ENCODE data around the gene C1orf198. TPM values are rescaled to one million over a fixed set of nuclear protein-coding genes. Genes with fewer than 3 reads are reported as not detected.

C1orf198 gene
- total and polyA plus RNA-seq, 2 of the 8 experiments (the other 6 are each of a cell fraction or from before 2014, with no cell fraction given), result 30.6 to 45.0 TPM

GRCh38 chr1:230827801-230828200 lies 40.5 kb downstream of the C1orf198 start:
- ChIA-PET POLR2A (ENCODE audit: partially characterized antibody) (no interaction called here), CTCF (ENCODE audit: partially characterized antibody) (interaction anchor here (1.1 to 2.2 kb wide), 4 partner anchors 26 to 382 kb away, joined by 3 to 6 read pairs (median 4); no protein-coding TSS in a partner anchor)
- H3K4me3 ChIP-seq (ENCODE audit: extremely low read depth in 1 of 4, insufficient read depth in 2 of 4, low read depth in 3 of 4, low read length in 4 of 4), result no peak overlapping the region
- H3K4me2 ChIP-seq (ENCODE audit: insufficient read depth in 1 of 2, low read depth in 2 of 2, low read length in 2 of 2), result no peak overlapping the region
- H3K4me1 ChIP-seq (replicated peaks in 1 of 4; ENCODE audit: control insufficient read depth in 3 of 4, insufficient read depth in 4 of 4, low read length in 3 of 4), result no peaks in the 10 kb centered on the region
- H3K56ac ChIP-seq (replicated peaks; ENCODE audit: insufficient read length, low read depth, low read length), result no peak overlapping the region
- no peak overlapping the region for H3K18ac ChIP-seq (ENCODE audit: extremely low read depth, low read length)
- no peaks in the 10 kb centered on the region for H3K23me2 ChIP-seq (ENCODE audit: low read depth, low read length)
- H3K4ac ChIP-seq (replicated peaks; ENCODE audit: insufficient read length, low read depth, low read length), result no peak overlapping the region
- no peak overlapping the region for H4K91ac ChIP-seq (replicated peaks; ENCODE audit: insufficient read length, low read length)
- H4K5ac ChIP-seq (ENCODE audit: insufficient read length, low read depth, low read length), result no peak overlapping the region
- H4K8ac ChIP-seq (ENCODE audit: extremely low read depth, insufficient read depth, low read length), result no peak overlapping the region
- no peaks in the 10 kb centered on the region for H3K79me2 ChIP-seq (ENCODE audit: control insufficient read depth in 1 of 2, insufficient read depth in 2 of 2, low read length in 2 of 2)
- no peaks in the 10 kb centered on the region for H3K79me1 ChIP-seq (ENCODE audit: low read depth, low read length)
- 94% methylated on average over 5 of the region's 5 CpGs; no CpG with 5 or more reads in 1 of the 2 experiments for WGBS, 2 experiments (ENCODE audit: extremely low coverage in 1 of 2, insufficient coverage in 1 of 2, insufficient read length in 1 of 2, insufficient replicate concordance in 2 of 2, low coverage in 1 of 2, low lambda C conversion rate in 2 of 2, missing lambda C conversion rate in 1 of 2)
- no peak overlapping the region for H3K14ac ChIP-seq (ENCODE audit: insufficient read length)
- H2BK5ac ChIP-seq (ENCODE audit: low read depth, low read length), result no peak overlapping the region
- H3K23ac ChIP-seq (ENCODE audit: insufficient read length), result no peak overlapping the region
- H3K27ac ChIP-seq (ENCODE audit: low read depth, low read length), result no peak overlapping the region
- no peak overlapping the region for H2BK120ac ChIP-seq (replicated peaks; ENCODE audit: low read depth, low read length)
- H2BK12ac ChIP-seq (ENCODE audit: low read depth, low read length), result no peak overlapping the region
- FAIRE-seq, result no peak
- no peaks in the 10 kb centered on the region for H3K27me3 ChIP-seq (replicated peaks in 1 of 4; ENCODE audit: control insufficient read depth in 3 of 4, extremely low read depth in 1 of 4, insufficient read depth in 3 of 4, low read length in 3 of 4)
- no peak overlapping the region for H3K9ac ChIP-seq (replicated peaks in 1 of 4; ENCODE audit: extremely low read depth in 1 of 4, low read depth in 3 of 4, low read length in 3 of 4)
- H2BK15ac ChIP-seq (ENCODE audit: low read length), result no peak overlapping the region
- no peaks in the 10 kb centered on the region for H4K20me1 ChIP-seq (replicated peaks in 1 of 2; ENCODE audit: control insufficient read depth in 1 of 2, insufficient read depth in 2 of 2, low read length in 2 of 2)
- H2AFZ ChIP-seq (ENCODE audit: low read length), result no peak overlapping the region
- H2AK5ac ChIP-seq (ENCODE audit: low read depth, low read length), result no peak overlapping the region
- DNase-seq (ENCODE audit: low read depth in 1 of 2, low spot score in 2 of 2), result peak in 1 of 2 experiments; percentile 11
- H2BK20ac ChIP-seq (ENCODE audit: low read length), result no peak overlapping the region
- no peaks in the 10 kb centered on the region for H3K9me3 ChIP-seq (ENCODE audit: insufficient read depth in 2 of 2, low read depth in 1 of 2, low read length in 1 of 2)
- no peaks in the 10 kb centered on the region for H3K36me3 ChIP-seq (ENCODE audit: control insufficient read depth in 2 of 4, insufficient read depth in 4 of 4, low read length in 3 of 4)
- TF ChIP-seq HDAC6 (IDR thresholded peaks at IDR 0.05; ENCODE audit: low read depth, low read length), result no peak
- TF ChIP-seq EGR1 (IDR thresholded peaks at IDR 0.05; ENCODE audit: borderline replicate concordance, low read depth, low read length), result no peak
- no peak for TF ChIP-seq CHD2 (IDR thresholded peaks at IDR 0.05; ENCODE audit: low read length)
- TF ChIP-seq CREB1 (IDR thresholded peaks at IDR 0.05), result no peak
- no peak for TF ChIP-seq SIN3A (conservative IDR thresholded peaks at IDR 0.05 in 1 of 2, IDR thresholded peaks at IDR 0.05 in 1 of 2; ENCODE audit: low read depth in 1 of 2, low read length in 2 of 2)
- no peak for TF ChIP-seq RXRA (IDR thresholded peaks at IDR 0.05; ENCODE audit: insufficient read depth, low read depth, low read length)
- TF ChIP-seq SP2 (IDR thresholded peaks at IDR 0.05; ENCODE audit: low read length), result no peak
- no peak for TF ChIP-seq TAF1 (IDR thresholded peaks at IDR 0.05; ENCODE audit: low read depth, low read length)
